ENCODE results near the gene ACOT6.
"Not testable (repeated sequence)": the region's sequence is repeated elsewhere in the genome, so short reads cannot be mapped to it uniquely, and the experiment has no call there.

Gene ACOT6

GRCh38 chr14:73599499-73599898 lies 12.8 kb upstream of the ACOT6 start:
- DNase-seq (ENCODE audit: low read depth) = no peak

- DNase-seq (ENCODE audit: low read depth) = no peak
Observed at GRCh38 chr14:73602994-73603393, 9.3 kb upstream of the ACOT6 start.

DNA sequence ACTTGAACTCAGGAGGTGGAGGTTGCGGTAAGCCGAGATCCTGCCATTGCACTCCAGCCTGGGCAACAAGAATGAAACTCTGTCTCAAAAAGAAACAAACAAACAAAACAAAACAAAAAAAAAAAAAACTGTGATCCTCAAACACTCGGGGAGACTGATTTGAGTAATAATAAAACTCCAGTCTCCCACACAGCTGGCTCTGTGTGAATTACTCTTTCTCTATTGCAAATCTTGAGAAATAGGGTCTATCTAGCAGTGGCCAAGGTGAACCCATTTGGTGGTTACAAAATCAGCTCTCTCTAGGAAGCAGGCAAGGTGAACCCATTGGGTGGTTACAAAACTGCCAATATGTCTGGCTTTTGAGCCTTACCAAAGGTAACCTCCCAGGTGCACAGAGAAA lies 6.0 kb upstream of the ACOT6 start:
- no peak for DNase-seq (ENCODE audit: low read depth)

- no peak for DNase-seq (ENCODE audit: low read depth)
Observed at GRCh38 chr14:73607241-73607640, 5.1 kb upstream of the ACOT6 start.

GRCh38 chr14:73610687-73611086 lies 1.6 kb upstream of the ACOT6 start:
- no peak for DNase-seq (ENCODE audit: low read depth)

- DNase-seq (ENCODE audit: low read depth) = no peak
Observed at GRCh38 chr14:73613046-73613383, 698 bp downstream of the ACOT6 start.

GRCh38 chr14:73613419-73613963 lies 1.2 kb downstream of the ACOT6 start:
- no peak for DNase-seq (ENCODE audit: low read depth)

DNA sequence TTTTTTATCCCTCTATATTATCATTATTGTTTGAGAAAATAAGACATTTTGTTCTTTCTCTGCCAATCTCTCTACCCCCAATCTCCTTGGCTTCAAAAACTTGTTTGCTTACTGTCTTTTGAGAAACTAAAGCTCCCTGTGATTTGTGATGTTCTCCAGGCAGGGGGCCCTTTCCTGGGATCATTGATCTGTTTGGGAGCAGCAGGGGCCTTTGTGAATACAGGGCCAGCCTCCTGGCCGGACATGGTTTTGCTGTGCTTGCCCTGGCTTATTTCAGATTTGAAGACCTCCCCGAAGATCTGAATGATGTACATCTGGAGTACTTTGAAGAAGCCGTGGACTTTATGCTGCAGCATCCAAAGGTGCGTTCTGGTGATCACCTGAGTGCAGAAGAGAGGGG lies 4.5 kb downstream of the ACOT6 start:
- DNase-seq (ENCODE audit: low read depth) = no peak

GRCh38 chr14:73619524-73619923 lies 7.2 kb downstream of the ACOT6 start:
- DNase-seq (ENCODE audit: low read depth) = no peak

DNA sequence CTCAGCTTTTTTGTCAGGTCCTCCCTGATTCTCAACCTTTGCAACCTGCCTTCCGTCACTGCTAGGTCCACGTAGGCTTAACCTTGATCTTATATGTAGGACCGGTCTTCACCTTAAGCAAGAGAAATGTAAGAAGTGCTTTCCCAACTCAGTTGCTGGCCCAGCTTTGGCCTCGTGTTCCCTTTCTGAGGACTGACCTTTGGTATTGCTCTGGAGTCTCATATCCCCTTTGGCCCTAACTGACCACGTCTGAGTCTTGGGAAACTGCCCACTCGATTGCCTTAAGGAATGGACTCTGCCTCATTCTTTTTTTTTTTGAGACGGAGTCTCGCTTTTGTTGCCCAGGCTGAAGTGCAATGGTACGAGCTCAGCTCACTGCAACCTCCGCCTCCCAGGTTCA lies 8.0 kb downstream of the ACOT6 start:
- no peak for DNase-seq (ENCODE audit: low read depth)

DNA sequence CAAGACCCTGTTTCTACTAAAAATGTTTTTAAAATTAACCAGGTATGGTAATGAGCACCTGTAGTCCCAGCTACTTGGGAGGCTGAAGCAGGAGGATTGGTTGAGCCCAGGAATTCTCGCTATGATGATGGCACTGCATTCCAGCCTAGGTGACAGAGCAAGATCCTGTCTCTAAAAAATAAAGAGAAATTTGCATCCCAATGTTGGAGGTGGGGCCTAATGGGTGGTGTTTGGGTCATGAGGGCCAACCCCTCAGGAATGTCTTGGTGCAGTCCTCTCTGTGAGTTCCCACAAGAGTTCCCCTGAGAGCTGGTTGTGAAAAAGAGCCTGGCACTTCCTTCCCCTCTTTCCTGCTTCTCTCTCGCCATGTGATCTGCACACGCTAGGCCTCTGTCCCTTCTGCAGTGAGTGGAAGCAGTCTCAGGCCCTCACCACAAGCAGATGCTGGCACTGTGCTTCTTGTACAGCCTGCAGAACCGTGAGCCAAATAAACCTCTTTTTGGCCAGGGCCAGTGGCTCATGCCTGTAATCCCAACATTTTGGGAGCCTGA lies 11.3 kb downstream of the ACOT6 start:
- no peak for DNase-seq (ENCODE audit: low read depth)

- DNase-seq (ENCODE audit: low read depth) = no peak
Observed at GRCh38 chr14:73625706-73626105, 13.4 kb downstream of the ACOT6 start.

GRCh38 chr14:73627151-73627558 lies 14.8 kb downstream of the ACOT6 start:
- DNase-seq (ENCODE audit: low read depth) = no peak

GRCh38 chr14:73630009-73630780 lies 17.9 kb downstream of the ACOT6 start:
- DNase-seq (ENCODE audit: low read depth) = no peak

- no peak for DNase-seq (ENCODE audit: low read depth)
Observed at GRCh38 chr14:73633116-73634010, 21.0 kb downstream of the ACOT6 start.

GRCh38 chr14:73634011-73634833 lies 21.9 kb downstream of the ACOT6 start:
- DNase-seq (ENCODE audit: low read depth) = no peak

DNA sequence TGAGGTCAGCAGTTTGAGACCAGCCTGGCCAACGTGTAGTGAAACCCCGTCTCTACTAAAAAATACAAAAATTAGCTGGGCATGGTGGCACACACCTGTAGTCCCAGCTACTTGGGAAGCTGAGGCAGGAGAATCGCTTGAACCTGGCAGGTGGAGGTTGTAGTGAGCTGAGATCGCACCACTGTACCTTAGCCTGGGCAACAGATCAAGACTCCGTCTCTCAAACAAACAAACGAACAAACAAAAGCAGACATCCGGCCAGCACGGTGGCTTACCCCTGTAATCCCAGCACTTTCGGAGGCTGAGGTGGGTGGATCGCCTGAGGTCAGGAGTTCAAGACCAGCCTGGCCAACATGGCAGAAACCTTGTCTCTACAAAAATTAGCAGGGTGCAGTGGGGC lies 24.0 kb downstream of the ACOT6 start:
- not testable (repeated sequence) for DNase-seq (ENCODE audit: low read depth)

DNA sequence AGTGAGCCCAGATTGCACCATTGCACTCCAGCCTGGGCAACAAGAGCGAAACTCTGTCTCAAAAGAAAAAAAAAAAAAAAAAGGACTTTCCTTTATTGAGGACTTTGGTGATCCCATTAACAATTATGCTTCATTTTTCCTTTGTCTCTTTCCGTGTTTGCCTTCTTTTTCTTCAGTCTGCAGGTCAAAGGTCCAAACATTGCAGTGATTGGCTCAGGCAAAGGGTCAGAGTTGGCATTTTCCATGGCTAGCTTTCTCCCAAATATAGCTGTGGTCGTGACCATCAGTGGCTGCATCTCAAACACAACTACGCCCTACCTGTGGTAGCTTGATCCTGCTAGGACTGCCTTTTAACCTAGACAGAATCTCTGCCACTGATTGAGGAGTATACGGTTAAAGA lies 25.5 kb downstream of the ACOT6 start:
- no peak for DNase-seq (ENCODE audit: low read depth)

DNA sequence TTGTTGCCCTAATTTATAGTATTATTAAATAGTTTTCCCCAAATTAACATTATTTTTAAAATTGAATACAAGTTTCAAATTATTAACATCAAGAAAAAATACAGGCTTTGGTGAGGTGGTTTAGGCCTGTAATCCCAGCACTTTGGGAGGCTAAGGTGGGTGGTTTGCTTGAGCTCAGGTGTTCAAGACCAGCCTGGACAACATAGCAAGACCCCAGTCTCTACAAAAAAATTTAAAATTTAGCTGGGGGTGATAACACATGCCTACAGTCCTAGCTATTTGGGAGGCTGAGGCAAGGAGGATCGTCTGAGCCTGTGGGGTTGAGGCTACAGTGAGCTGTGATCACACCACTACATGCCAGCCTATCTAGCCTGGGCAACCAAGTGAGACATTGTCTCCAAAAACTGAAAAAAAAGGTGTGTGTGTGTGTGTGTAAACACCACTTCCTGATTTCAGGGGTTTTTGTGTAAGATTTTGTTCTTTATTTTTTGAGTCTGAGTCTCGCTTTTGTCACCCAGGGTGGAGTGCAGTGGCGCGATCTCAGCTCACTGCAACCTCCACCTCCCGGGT lies 28.6 kb downstream of the ACOT6 start:
- no peak for DNase-seq (ENCODE audit: low read depth)

DNA sequence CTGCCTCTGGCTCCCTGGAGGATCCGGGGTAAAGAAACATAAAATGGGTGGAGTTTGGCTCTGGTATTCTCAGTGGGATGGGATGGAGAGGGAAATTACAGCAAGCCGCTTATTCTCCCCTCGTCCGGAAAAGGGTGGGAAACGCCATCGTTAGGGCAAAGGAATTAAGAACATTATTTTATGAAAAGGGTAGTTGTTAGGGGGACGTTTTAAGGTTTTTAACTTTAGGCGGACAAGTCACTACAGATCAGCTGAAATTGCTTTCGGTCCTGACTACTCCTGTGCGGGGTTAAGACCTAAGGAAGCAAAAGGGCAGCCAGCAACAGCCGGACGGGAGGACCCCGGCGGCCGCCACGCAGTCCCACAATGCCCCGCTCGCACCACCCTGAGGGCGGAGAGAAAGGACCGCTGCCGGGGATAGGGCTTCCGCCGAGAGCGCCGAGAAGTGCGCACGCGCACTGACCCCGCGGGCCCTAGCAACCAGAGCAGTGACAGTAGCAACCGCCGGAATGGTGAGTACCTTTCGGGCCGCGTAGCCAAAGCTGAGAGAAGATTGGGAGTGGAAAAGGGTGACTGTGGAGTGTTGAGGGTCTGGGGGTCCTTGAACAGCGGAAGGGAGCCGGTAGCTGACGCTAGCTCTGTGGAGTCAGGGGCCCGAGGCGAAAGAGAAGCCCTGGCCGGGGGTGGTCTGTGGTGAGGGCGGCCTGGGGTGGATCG lies 32.4 kb downstream of the ACOT6 start, which contains the start of gene DNAL1:
DNAL1 (plus strand) TSS at position 456 of the 717 bp plus-strand sequence; CDS start at position 510, 54 bp downstream.
- peak; percentile 84 for DNase-seq (ENCODE audit: low read depth)

GRCh38 chr14:73645248-73645610 lies 32.9 kb downstream of the ACOT6 start:
- no peak for DNase-seq (ENCODE audit: low read depth)
